ENCODE results near the gene CHML. TPM values are rescaled to one million over a fixed set of nuclear protein-coding genes. Genes with fewer than 3 reads are reported as not detected.

CHML gene
- total and polyA plus RNA-seq, 2 experiments from 2014 or later = 3.3 to 8.8 TPM

- no peak for DNase-seq (ENCODE audit: low read depth in 1 of 2, low spot score in 1 of 2)
- Histone ChIP-seq H3K27me3 (no peaks in the 10 kb centered on the region), H3K4me1 (ENCODE audit: low read depth) (no peaks in the 10 kb centered on the region), H3K27ac (no peak overlapping the region), H3K4me3 (no peak overlapping the region), H3K36me3 (no peaks in the 10 kb centered on the region), H3K9me3 (ENCODE audit: low read depth) (no peaks in the 10 kb centered on the region)
- TF ChIP-seq CTCF (IDR thresholded peaks at IDR 0.05; ENCODE audit: low read depth, low read length) = no peak
These were observed 39.8 kb upstream of the CHML start for GRCh38 chr1:241679961-241680360.

- Histone ChIP-seq H3K27ac (no peak overlapping the region), H3K36me3 (no peaks in the 10 kb centered on the region), H3K9me3 (ENCODE audit: low read depth) (no peaks in the 10 kb centered on the region), H3K4me1 (ENCODE audit: low read depth) (no peaks in the 10 kb centered on the region), H3K4me3 (no peak overlapping the region), H3K27me3 (no peaks in the 10 kb centered on the region)
- TF ChIP-seq CTCF (IDR thresholded peaks at IDR 0.05; ENCODE audit: low read depth, low read length) = no peak
- DNase-seq (ENCODE audit: low read depth in 1 of 2, low spot score in 1 of 2) = no peak
These were observed 39.2 kb upstream of the CHML start for GRCh38 chr1:241679404-241679803.

DNA sequence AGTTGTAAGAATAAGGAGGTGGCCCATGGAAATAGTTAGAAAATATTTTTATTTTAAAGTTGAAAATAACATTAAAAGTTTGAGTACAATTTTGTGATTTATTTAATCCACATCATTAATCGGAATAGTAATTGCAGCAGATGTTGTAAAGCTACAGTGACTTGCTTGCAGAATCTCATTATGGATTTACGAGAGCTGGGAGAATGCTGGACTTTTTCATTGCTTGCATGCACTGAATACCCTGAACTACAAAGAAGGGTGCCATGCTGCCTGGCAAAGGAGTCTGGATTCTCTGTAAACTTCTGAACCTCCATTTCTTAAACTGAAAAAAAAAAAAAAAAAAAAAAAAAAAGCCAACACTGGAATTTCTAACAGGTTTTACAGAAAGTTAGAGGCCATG, 38.4 kb upstream of the CHML start:
- TF ChIP-seq CTCF (IDR thresholded peaks at IDR 0.05; ENCODE audit: low read depth, low read length) = no peak
- H3K9me3 ChIP-seq (ENCODE audit: low read depth) = no peaks in the 10 kb centered on the region
- no peak overlapping the region for H3K4me3 ChIP-seq
- H3K27me3 ChIP-seq = no peaks in the 10 kb centered on the region
- DNase-seq (ENCODE audit: low read depth in 1 of 2, low spot score in 1 of 2) = no peak
- no peaks in the 10 kb centered on the region for H3K4me1 ChIP-seq (ENCODE audit: low read depth)
- no peaks in the 10 kb centered on the region for H3K36me3 ChIP-seq
- H3K27ac ChIP-seq = no peak overlapping the region

DNA sequence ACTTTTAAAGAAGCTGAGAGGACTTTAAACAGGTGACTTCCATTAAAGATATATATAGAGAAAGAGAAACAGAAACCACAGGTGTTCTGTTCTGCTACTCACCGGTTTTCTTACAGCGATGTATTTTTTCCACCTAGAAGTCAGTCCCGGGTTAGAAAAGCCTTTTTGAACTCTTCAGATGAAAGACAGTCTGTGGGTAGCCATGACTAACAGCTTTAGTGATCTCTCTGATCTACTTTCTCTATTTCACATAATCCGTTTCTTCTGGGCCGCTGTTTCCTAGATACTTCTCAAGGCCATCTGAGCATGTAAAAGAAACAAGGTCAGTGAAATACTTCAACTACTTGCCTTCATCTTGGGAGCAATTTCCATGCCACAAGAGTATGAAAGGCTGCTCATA, 37.0 kb upstream of the CHML start:
- Histone ChIP-seq H3K9me3 (ENCODE audit: low read depth) (no peaks in the 10 kb centered on the region), H3K4me3 (no peak overlapping the region), H3K36me3 (no peaks in the 10 kb centered on the region), H3K27ac (no peak overlapping the region), H3K4me1 (ENCODE audit: low read depth) (no peaks in the 10 kb centered on the region), H3K27me3 (no peaks in the 10 kb centered on the region)
- DNase-seq (ENCODE audit: low read depth in 1 of 2, low spot score in 1 of 2) = no peak
- no peak for TF ChIP-seq CTCF (IDR thresholded peaks at IDR 0.05; ENCODE audit: low read depth, low read length)

- Histone ChIP-seq H3K4me1 (ENCODE audit: low read depth) (no peaks in the 10 kb centered on the region), H3K27ac (no peak overlapping the region), H3K9me3 (ENCODE audit: low read depth) (no peaks in the 10 kb centered on the region), H3K36me3 (no peaks in the 10 kb centered on the region), H3K4me3 (no peak overlapping the region), H3K27me3 (no peaks in the 10 kb centered on the region)
- DNase-seq (ENCODE audit: low read depth in 1 of 2, low spot score in 1 of 2) = no peak
- TF ChIP-seq CTCF (IDR thresholded peaks at IDR 0.05; ENCODE audit: low read depth, low read length) = no peak
These were observed 35.8 kb upstream of the CHML start for GRCh38 chr1:241675983-241676382.

DNA sequence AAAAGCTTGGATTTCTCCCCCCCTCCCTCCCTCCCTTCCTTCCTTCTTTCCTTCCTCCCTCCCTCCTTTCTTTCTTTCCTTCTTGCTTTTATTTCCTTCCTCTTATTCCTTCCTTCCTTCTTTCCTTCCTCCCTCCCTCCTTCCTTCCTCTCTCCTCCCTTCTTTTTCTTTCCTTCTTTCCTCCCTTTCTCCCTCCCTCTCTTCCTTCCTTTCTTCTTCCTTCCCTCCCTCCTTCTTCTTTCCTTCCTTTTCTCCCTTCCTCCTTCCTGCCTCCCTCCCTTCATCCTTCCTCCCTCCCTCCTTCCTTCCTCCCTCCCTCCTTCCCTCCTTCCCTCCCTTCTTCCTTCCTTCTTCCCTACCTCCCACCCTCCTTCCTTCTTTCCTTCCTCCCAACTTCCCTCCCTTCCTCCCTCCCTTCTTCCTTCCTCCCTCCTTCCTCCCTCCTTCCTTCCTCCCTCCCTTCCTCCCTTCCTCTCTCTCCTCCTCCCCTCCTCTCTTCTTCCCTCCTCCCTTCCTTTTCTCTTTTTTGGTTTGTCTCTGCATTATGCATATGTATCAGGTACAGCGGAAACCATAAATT, 34.7 kb upstream of the CHML start:
- no peak for DNase-seq (ENCODE audit: low read depth in 1 of 2, low spot score in 1 of 2)
- Histone ChIP-seq H3K36me3 (no peaks in the 10 kb centered on the region), H3K27me3 (no peaks in the 10 kb centered on the region), H3K27ac (no peak overlapping the region), H3K4me1 (ENCODE audit: low read depth) (no peaks in the 10 kb centered on the region), H3K4me3 (no peak overlapping the region), H3K9me3 (ENCODE audit: low read depth) (no peaks in the 10 kb centered on the region)
- TF ChIP-seq CTCF (IDR thresholded peaks at IDR 0.05; ENCODE audit: low read depth, low read length) = no peak

Measured in cardiac muscle cell (in vitro differentiated cells and primary cell).